Measurements from ENCODE around the gene CMIP.

GRCh38 chr16:81604960-81605383, 160.4 kb downstream of the CMIP start:
- TF ChIP-seq CTCF (IDR thresholded peaks at IDR 0.05) = no peak
- no peak for TF ChIP-seq POLR2A (IDR thresholded peaks at IDR 0.05)

All from esophagus squamous epithelium (tissue), 4 donors.